Measurements from ENCODE around the gene ZNF747. TPM values are rescaled to one million over a fixed set of nuclear protein-coding genes. Genes with fewer than 3 reads are reported as not detected.

ZNF747 gene
- 9.9 and 12.5 TPM in 2 replicates for total RNA-seq

GRCh38 chr16:30534368-30535105 is at the start of gene ZNF747:
TSS of gene ZNF747 (minus strand) at chr16:30534858. CDS start at chr16:30534679, 179 bp downstream.
- Histone ChIP-seq H3K36me3 (ENCODE audit: control insufficient read depth, insufficient read depth, low read length) (no peaks in the 10 kb centered on the region), H3K4me3 (ENCODE audit: low read depth, low read length) (peak within 1 kb of the TSS; percentile 70), H3K27me3 (ENCODE audit: control insufficient read depth, insufficient read depth, low read length) (no peaks in the 10 kb centered on the region)
- no peak for TF ChIP-seq CTCF (IDR thresholded peaks at IDR 0.05; ENCODE audit: insufficient read depth, low read length, poor library complexity, severe bottlenecking)
- DNase-seq (ENCODE audit: low read depth) = no peak

- Histone ChIP-seq H3K36me3 (ENCODE audit: control insufficient read depth, insufficient read depth, low read length) (peaks cover 1% of the 10 kb centered on the region), H3K27me3 (ENCODE audit: control insufficient read depth, insufficient read depth, low read length) (no peaks in the 10 kb centered on the region), H3K4me3 (ENCODE audit: low read depth, low read length) (no peak overlapping the region)
- no peak for TF ChIP-seq CTCF (IDR thresholded peaks at IDR 0.05; ENCODE audit: insufficient read depth, low read length, poor library complexity, severe bottlenecking)
- no peak for DNase-seq (ENCODE audit: low read depth)
Observed at GRCh38 chr16:30582611-30583340, 48.1 kb upstream of the ZNF747 start.

- no peak for DNase-seq (ENCODE audit: low read depth)
- no peak overlapping the region for H3K4me3 ChIP-seq (ENCODE audit: low read depth, low read length)
- H3K27me3 ChIP-seq (ENCODE audit: control insufficient read depth, insufficient read depth, low read length) = no peaks in the 10 kb centered on the region
- no peak for TF ChIP-seq CTCF (IDR thresholded peaks at IDR 0.05; ENCODE audit: insufficient read depth, low read length, poor library complexity, severe bottlenecking)
- peaks cover 1% of the 10 kb centered on the region for H3K36me3 ChIP-seq (ENCODE audit: control insufficient read depth, insufficient read depth, low read length)
Observed at GRCh38 chr16:30581457-30581856, 46.8 kb upstream of the ZNF747 start.

GRCh38 chr16:30574678-30575077 is 40.0 kb upstream of the ZNF747 start:
- no peaks in the 10 kb centered on the region for H3K36me3 ChIP-seq (ENCODE audit: control insufficient read depth, insufficient read depth, low read length)
- no peak overlapping the region for H3K4me3 ChIP-seq (ENCODE audit: low read depth, low read length)
- DNase-seq (ENCODE audit: low read depth) = no peak
- H3K27me3 ChIP-seq (ENCODE audit: control insufficient read depth, insufficient read depth, low read length) = no peaks in the 10 kb centered on the region
- TF ChIP-seq CTCF (IDR thresholded peaks at IDR 0.05; ENCODE audit: insufficient read depth, low read length, poor library complexity, severe bottlenecking) = no peak

- Histone ChIP-seq H3K36me3 (ENCODE audit: control insufficient read depth, insufficient read depth, low read length) (no peaks in the 10 kb centered on the region), H3K4me3 (ENCODE audit: low read depth, low read length) (peak within 1 kb of the TSS; percentile 64), H3K27me3 (ENCODE audit: control insufficient read depth, insufficient read depth, low read length) (no peaks in the 10 kb centered on the region)
- peak; percentile 98 for DNase-seq (ENCODE audit: low read depth)
- TF ChIP-seq CTCF (IDR thresholded peaks at IDR 0.05; ENCODE audit: insufficient read depth, low read length, poor library complexity, severe bottlenecking) = no peak
Observed at GRCh38 chr16:30571445-30572322, 37.0 kb upstream of the ZNF747 start, which contains the start of gene ZNF688. TSS of gene ZNF688 (minus strand) at chr16:30571714. CDS start at chr16:30571629, 85 bp downstream.
